SKM-1 (cell line): Measurements from ENCODE around the gene TMEM272.

ENCODE experiments used
- DNase-seq: peaks from one replicate; lab custom pipeline; 2025; ENCODE audit not compliant: unreplicated experiment; lab: John Stamatoyannopoulos, UW

Gene TMEM272, protein sequence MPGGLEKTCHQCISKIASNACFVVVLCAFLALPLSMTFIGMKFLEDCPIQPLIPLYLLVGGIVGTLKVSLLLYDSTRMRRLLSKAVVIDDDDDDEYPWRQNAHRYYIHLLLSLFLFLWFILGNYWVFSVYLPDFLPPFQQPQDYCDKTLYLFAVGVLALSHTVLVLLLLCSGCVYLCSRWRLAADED

DNA sequence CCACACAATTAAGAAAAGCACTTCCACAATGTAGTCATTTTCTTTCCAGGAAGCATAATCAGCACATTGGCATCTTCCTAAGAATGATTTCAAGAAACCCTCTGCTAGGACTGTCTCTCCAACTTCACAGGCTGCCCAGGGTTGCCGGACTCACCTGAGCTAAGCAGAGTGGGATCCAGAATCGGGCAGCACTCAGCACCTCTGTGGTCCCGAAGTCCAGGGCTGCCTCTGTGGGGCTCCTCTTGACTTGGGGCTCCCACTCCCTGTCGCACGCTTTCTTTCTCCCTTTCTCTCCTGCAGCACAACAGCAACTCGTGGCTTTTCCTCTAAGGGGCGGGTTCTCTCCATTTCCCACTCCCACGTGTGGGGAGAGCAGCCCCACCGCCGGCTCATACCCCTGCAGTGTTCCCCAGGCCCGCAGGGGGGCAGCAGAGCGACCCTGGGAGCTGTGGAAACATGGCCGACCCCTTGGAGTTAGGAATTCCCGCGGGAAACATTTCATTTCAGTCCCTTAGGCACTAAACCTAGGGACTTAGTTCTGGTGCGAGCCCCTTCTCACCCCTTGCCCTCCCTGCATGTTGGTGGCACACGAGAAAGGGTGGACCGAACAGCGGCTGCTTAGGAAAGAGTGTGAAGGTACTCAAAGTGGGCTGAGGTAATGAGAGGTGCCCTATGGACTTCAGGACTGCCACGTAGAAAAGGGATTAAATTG, at the start of gene TMEM272:
Gene TMEM272, minus strand, starts transcription at position 316 of the 712 bp plus-strand sequence. CDS start 6,647 bp downstream, outside the sequence.
- no peak for DNase-seq

DNA sequence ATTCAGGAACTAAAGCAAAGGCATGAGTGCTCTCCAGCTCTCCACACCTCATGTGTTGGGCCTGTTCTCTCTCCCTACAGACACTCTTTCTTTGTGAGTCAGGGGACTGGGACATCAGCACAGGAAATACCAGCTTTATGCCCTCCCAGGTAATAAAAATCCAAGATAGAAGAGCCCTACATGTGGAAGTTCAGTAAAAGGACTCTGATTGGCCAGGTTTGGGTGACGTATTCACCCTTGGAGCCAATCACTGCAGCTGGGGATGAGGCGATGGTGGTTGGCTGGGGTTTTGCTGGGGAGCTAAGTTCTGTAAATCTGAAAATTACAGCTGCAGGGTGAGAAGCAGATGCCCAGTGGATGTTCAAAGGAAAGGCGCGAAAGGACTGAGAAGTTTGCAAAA, 49.3 kb upstream of the TMEM272 start:
- no peak for DNase-seq

DNA sequence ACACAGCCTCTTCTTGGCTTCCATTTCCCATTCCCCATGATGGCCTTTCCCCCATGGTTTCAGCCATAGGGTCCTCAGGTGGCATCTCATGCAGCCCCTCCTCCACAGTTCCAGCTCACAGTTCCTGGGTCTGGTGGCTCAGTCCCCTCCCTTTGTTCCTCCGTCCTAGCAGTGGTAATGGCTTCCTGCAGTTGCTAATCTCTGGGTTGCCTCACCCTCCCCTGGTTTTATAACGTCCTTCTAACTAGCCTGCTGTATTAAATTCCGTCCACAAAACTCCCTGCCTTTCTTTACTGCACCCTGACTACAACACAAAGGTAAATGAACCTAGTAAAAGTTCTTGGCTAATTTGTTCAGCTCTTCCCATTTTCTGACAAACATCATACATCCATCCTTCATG, 47.7 kb upstream of the TMEM272 start:
- no peak for DNase-seq

DNA sequence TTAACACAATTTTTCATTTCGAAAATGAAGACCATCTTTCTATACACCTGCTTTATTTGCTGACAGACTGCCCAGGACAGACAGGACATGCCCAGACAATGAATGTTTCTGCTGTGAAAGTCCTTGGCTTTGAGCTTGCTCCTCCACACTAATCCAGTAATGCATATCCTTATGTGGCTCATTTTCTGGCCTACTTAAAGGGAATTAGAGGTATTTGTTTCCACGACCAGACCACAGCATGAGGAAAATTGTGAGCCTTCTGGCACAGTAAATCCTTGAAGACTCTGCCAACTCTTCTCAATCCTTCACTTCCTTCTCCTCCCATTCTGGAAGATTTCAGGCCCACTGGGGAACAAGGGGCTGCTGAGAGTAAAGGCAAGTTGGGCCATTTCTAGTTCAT, 42.5 kb upstream of the TMEM272 start:
- DNase-seq: no peak

DNA sequence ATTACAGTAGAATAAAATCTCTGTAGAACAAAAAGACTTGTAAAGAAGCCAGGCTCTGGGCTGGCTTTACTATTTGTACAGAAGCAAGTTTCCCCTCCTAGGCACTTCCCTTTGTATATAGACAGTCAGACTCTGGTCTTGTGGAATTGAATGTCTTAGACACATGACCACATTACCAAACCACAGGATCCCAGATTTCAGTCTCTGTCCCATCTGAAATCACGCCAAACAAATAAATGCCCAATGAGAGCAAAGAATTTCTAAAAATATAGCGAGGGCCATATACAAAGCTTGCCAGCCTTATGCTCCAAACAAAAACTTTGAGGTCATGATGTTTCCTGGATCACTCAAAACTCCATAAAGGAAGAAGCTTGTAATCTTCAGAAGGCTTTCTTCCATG, 40.7 kb upstream of the TMEM272 start:
- no peak for DNase-seq

DNA sequence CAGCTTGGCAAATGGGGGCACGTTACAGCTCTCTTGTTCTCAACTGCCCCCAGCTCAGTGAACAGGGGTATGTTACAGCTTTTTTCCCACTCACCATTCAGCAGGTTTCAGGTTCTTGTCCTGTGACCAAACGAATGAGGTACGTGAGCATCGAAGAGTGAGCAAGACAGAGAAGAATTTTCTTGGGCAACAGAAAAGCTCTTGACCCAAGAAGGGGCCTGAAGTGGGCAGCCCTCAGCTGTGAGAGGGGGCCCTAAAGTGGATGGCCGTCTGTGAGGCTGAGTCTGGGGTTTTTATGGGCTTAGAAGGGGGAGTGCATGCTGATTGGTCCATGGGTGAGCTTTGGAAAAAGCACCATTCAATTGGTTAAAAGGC, 38.2 kb upstream of the TMEM272 start:
- DNase-seq: no peak

DNA sequence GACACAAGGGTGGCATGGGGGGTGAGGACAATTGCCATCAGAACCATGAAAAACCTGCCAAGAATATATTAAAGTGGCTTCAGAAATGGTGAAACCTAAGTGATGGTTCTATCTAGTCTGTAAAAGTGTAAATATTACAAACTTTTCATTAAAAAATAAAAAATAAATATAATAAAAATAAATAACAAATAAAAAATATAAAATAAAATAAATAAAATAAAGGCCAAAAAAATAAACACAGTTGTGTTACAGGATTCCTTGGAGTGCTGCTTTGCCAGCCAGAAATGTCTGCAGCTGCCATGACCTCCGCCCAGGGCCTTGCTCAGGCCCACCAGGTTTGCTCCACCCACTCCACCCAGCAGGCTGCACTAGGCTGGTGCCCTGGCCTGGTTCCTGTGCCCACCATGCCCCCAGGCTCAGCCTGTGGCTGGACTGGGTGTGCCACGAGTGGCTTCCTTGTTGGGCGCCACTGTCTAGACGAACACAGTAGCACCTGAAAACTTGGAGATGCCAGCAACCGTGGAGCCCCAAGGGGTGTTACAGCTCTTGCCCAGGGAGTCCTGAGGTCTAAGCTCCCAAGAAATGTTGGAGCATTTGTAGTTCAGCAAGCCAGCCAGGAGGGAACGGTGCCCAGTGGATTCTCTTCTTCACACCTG, 37.7 kb upstream of the TMEM272 start:
- DNase-seq: no peak

DNA sequence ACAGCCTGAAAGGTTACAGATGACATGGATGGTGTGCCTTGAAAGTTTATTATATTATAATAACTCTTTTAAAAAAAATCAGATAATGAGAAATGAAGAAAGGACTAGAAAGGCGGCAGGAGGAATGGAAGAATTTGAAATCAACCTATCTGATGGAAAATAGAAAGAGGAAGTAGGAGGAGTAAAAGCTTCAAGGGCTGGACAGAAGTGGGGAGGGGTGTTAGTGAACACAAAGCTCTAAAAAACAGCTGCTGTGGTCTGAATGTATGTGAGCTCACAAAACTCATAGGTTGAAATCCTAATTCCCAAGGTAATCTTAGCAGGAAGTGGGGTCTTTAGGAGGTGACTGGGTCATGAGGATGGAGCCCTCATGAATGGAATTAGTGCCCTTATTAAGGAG, 36.3 kb upstream of the TMEM272 start:
- DNase-seq: no peak

DNA sequence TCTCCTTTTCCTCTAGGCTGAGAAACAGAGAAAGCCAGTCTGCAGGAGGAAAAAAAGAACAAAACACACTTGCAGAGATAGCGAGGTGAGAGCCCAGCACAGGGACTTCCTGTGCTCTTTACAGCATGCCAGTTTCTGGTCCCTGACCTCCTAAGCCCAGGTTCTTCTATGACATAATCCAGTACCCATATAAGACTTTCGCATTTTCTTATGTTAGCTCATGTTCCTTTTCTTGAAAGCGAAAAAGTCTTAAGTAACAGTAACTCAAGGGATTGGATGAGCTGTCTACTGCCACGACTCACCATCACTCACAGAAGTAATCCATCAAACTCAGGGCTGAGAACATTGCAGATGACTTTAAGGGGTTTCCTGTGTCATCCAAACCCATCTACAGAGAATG, 34.2 kb upstream of the TMEM272 start:
- DNase-seq: no peak

DNA sequence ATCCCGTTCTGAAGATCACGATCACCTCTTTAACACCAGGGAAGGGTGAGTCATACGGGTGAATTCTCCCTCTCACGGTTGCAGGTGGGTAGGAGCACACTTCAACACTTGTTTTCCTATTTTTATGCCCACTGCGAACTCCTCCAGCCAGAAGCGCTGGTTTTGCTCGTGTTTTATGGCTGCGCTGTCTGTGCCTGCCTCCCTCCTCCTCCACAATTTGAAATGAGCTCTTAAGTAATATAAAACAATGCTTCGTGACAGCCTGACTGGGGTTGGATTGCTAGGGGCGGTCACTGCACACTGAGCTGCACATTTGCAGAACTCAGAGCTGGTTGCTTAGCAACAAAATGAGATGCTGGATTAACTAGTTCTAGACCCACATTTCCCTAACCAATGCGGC, 29.7 kb upstream of the TMEM272 start:
- DNase-seq: no peak

DNA sequence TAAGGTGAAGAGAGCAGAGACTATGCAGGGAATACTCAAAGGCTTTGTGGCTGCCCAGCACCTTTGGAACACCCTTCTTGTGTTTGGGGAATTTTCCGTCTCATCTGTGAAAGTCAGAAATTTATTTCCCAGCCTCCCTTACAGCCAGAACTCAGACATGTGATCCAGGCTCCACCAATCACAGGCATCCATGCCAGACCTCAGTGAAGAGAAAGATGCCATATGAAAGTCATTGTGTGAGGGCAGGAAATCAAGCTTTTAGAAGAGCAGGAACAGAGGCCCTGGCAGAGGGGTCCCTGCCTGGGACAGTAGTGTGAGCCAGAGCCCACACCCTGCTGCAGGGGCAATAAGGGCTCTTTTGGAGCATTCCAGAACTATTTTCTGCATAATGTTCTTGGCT, 28.9 kb upstream of the TMEM272 start:
- DNase-seq: no peak

DNA sequence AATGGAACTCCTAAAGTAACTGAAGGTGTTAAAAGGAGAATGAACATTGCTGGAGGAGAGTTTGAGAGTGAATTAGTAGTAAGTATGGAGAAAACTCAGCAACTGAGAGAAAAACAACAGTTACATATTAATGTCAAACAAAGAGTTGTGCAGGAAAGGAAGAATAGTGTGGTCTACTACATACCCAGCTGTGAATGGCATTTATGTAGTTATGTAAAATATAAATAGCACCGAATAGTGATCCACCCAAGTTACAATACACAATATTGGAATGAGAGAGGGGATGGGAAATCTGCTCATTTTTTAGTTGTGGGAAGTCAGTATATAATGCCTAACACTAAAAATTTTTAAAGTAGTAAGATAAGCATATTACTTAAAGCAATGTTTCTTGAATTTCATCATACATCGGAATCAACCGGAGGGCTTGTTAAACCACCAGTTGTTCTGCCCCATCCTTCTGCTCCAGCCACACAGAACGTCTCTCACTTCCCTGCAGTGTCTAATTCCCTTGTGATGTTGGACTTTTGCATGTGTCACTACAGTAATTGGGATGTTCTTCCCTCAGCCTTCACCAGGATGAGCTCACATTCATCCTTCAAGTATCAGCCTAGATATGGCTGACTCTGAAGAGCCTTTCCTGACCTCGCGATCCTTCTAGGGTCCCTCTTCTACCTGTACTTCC, 28.3 kb upstream of the TMEM272 start:
- no peak for DNase-seq

DNA sequence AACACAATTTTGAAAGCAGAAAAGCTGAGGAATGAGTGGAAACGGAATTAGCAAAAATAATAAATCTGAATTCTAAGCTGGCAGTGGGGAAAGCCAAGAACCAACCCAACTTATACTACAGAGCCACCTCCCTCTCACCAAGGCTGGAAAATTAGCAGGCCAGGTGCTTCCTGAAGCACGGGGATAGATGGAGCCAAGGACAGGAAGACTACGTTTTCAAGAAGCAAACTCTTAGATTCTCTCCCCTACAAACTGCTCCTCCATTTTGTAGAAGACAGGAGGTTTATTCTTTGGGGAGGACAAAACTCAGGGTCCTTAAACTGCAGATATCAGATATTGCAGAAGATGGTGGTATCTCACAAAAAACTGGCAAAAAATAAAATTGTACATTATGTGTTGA, 25.6 kb upstream of the TMEM272 start:
- DNase-seq: no peak

DNA sequence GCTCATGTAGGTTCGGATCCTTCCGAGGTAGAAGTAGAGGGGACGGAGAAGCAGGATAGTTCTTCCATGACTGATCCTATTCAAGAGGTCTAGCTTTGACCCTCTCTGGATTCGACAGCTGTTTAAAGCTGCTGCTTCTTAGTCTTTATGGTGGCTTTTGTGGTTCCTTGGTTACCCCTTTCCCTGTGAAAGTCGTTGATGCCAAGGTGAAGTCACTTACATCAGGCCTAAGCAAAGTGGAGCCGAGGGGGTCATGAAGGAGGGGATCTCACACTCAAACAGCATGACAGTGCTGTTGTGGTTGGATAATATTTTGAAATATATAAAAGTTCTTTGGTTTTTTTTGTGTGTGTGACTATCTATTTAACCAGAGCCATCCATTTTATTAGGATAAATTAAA, 24.9 kb upstream of the TMEM272 start:
- DNase-seq: no peak

DNA sequence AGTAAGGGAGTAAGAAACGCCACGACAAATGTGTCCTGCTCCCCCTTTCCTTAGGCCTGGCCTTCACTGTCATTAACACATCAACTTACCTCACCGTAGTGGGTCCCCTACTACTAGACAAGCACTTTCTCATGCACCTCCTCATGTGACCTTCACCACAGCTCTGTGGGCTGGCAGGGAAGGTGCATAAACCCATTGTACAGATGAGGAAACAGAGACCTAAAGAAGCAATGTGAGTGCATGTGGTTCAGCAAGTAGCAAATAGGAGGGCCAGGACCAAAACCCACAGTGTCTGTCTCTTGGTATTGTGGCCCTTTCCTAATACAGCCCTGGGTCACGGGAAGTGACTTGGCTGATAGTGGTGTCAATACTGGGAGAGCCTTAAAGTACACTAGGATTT, 22.1 kb upstream of the TMEM272 start:
- DNase-seq: no peak

DNA sequence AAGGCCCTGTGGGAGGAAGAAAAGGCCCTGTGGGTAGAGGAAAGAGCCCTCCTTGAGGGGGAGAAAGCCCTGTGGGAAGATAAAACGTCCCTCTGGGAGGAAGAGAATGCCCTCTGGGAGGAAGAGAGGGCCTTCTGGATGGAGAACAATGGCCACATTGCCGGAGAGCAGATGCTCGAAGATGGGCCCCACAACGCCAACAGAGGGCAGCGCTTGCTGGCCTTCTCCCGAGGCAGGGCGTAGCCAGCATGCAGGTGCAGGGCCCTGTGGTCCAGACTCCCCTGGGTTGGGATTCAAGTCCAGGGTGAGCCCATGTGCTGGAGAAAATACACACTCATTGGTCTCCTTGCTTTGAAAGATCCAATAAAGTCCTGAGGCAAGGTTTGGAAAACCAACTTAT, 20.9 kb upstream of the TMEM272 start:
- no peak for DNase-seq

DNA sequence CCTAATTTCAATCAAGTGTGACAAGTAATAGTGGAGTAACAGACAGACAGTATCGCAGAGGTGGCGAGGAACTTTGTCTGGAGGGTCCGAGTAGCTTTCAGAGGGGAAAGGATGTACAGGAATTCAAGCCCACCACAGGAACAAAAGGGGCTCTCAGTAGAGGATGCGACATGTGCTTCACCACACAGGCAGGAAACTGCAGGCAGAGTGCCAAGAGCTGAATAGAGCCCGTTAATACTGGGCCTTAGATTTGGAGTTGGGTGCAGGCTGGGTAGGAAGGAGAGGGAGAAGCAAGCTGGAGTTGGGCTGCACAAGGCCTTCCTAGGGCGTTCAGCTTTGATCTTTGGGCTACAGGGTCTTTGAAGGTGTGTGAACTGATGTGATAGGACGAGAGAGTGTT, 18.0 kb upstream of the TMEM272 start:
- DNase-seq: no peak

DNA sequence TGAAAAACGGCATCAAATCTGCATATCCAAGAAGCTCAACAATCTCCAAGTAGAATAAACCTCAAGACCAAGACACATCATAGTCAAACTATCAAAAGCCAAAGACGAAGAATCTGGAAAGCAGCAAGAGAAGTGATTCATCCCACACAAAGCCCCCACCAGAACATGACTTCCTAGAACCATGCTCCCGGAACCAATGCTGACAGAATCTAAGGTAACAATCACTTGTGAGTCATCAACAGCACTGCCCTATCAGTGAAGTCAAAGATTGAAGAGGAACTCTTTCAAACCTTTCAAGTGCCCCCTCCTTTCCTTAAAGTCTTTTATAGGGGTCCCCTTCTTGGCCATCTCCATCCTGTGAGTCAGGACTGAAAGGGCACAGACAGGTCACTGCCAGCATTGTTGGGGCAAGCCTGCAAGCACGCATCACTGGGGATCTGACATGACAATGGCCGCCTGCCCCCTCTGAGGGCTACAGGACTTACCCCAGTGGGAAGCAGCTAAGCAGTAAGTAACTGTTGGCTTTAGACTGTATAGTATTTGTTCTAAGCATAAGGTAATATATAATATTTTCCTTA, 16.8 kb upstream of the TMEM272 start, which contains the start of gene CCDC70:
Gene CCDC70, plus strand, starts transcription at position 247 of the 578 bp plus-strand sequence. CDS start 3,443 bp downstream, outside the sequence.
- no peak for DNase-seq

DNA sequence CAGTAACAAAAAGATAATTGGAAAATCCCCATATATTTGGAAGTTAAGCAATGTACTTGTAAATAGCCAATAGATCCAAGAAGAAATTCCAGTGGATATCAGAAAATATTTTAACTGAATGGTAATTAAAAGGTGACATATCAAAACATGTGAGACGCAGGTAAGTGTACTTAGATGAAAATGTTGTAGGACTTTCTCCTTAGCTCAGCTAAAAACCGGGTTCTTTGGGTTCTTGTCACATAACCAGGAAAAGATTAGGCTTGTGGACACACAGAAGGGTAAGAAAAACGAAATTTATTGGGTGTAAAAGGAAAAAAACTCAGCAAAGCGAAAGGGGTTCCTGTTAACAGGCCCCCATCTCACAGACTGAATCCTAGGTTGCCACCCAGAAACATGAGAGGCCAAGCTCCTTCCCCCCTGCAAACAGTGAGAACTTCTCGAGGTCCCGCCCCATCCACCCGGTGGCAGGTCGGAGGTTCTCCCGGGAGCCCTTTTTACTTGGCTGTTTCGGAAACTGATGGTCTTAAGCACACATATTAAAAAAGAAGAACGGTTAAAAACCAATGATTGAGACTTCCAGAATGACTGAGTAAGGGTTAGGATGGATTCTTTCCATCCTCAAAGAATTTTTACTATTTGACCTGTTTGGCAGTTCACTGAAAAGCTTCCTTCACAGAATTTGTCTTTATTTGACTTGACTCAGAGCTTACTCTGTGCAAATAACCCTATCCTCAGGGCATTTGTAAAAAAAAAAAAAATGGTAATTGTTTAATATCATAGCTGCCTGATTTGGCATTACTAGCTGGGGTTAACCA, 13.7 kb upstream of the TMEM272 start:
- DNase-seq: no peak

DNA sequence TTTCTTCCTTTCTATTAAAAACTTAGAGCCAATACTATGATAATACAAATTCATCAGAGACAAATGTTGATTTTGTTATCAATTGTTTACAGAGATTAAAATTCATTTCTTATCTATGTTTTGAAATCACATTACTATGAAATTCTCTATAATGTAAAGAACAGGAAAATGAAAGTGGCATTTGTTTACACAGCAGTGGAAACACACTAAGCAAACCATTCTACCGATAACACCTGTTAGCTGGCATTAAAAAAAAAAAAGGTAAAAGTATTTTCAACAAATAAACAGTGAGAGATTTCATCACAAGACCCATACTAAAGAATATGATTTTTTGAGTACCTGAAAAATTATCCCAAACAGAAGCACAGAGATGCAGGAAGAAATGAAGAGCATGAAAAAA, 12.0 kb upstream of the TMEM272 start:
- DNase-seq: no peak
